Measurements from ENCODE around the gene PSMD4.

The PSMD4 gene

GRCh38 chr1:151311011-151311410, 56.5 kb downstream of the PSMD4 start:
- DNase-seq = no peak

- no peak for DNase-seq
Measured at GRCh38 chr1:151311589-151312331, 57.2 kb downstream of the PSMD4 start.

GRCh38 chr1:151312411-151312810, 57.9 kb downstream of the PSMD4 start:
- no peak for DNase-seq

- no peak for DNase-seq
Measured at GRCh38 chr1:151312826-151313225, 58.3 kb downstream of the PSMD4 start.

- DNase-seq = no peak
Measured at GRCh38 chr1:151313501-151313900, 59.0 kb downstream of the PSMD4 start.

GRCh38 chr1:151314137-151314875, 59.8 kb downstream of the PSMD4 start:
- no peak for DNase-seq

GRCh38 chr1:151315565-151316235, 61.2 kb downstream of the PSMD4 start:
- DNase-seq = no peak

Measured in NCI-H2029 treated with DMSO at 0.1 percent for 48 hours (cell line).